GM11168 (cell line): ENCODE results near the gene ARFGAP1.

Experiments used
- in situ Hi-C: fragments of 300-500 bp; cut with MboI; formaldehyde crosslinking; loops from one replicate; pipeline ENCODE4 v1.12.0; 2022; ENCODE audit warnings: low sequenced_read_pairs; ENCODE audit not compliant: unreplicated experiment

ARFGAP1 gene

DNA sequence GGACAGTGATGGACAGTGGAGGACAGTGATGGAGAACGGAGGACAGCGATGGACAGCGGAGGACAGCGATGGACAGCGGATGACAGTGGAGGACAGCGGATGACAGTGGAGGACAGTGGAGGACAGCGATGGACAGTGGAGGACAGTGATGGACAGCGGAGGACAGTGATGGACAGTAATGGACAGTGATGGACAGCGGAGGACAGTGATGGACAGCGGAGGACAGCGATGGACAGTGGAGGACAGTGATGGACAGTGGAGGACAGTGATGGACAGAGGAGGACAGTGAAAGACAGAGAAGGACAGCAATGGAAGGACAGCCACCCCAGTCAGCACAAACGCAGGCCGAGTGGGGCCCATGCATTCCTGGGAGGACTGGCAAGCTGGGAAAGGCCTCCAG is 15.0 kb upstream of the ARFGAP1 start:
- in situ Hi-C loops, result no loop called here

DNA sequence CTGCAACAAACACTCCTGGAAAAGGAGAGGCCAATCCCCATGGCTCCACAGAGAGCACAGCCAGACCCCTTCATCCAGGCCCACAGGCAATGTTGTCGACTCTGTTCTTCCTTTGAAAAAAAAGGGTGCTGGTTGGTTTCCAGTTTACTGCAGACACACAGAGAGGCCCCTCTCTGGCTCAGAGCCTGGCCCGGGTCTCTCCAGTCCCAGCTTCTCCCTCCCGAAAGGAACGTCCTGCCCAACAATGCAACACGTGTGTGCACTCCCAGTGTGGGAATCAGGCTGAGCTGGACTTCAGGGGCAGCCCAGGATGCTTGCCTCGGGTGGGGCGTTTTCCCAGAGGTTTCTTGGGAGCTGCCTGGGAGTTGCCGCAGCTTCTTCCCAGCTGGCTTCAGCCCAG is 13.8 kb upstream of the ARFGAP1 start:
- in situ Hi-C loops, result no loop called here

DNA sequence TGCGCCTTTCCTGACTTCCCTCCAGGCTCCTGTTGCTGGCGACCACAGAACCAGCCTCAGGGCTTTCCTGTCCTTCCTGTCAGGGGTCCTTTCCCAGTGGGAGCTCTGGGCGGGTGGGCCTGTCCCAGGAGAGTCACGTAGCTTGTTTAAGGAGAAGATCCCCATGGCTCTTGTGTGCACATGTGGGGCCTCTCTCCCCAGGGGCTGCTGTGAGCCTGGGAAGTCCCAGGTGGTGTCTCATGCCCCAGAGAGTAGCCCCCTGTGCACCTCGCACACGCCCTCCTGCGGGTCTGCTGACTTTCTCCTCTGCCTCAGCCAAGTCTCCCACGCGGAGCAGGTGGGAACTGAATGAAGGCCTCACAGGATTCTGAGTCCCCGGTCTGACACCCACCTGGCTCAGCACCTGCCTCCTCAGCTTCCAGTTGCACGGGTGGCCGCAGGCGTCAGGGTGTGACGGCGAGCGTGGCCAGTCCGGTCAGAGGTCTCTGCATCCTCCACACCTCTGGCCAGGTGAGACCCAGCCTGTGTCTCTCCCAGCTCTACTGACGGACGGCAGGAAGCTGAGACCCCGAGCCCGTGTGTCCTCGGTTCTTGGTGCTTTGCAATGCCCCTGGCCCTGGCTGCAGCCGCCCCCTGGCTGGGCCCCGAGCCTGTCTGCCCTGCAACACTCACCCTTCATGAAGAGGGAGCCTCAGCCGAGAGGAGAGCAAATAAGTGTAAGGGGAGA is 12.7 kb upstream of the ARFGAP1 start:
- in situ Hi-C loops, result no loop called here

DNA sequence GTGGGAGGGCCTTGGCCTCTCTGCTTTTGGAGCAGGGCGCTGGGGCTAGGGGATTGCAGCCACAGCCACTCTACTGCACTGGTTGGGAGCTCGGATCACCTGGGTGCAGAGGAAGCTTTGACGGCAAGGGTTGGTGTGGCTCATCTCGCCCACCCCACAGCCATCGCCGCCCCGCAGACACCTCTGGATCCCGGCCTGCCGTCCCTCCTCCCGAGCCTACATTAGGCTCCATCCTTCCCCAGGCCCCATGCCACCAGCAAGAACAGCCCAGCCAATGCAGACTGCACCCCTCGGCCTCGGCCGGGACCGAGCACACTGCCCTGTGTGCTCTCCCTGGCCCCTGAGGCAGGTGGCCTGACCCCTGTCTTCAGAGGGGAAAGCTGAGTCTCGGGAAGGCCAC is 12.1 kb upstream of the ARFGAP1 start:
- in situ Hi-C loops, result no loop called here

DNA sequence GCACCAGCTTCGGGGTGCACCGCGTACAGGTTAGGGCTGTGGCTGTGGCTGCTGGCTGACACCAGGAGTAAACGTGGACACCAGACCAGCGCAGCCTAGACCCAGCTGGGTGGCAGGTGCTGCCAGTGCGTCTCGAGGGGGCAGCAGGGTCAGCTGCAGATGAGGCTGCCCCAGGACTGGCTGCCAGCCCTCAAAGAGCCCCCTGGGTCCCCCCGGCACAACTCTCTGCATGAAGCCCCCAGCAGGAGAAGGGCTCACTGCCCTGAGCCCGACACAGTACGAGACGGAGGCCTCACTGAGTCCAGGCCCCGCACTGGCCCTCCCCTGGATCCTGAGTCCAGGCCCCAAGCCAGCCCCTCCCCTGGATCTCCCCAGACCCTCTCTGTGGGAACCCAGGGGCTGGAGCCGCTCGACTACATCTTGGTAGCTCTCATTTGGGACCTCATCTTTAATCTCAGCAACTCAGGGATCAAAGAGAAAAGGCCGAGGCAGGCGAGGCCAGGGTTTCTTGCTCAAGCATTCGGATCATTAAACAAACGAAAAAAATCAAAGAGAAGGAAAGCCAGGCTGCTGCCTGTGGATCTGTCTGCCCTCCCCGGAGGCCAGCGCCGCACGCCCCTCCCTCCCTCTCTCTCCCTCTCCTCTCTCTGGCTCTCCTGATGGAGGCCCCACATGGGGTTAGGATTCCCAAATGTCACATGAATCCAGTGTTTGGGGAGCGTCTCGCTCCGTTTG is 11.4 kb upstream of the ARFGAP1 start:
- in situ Hi-C loops, result no loop called here

DNA sequence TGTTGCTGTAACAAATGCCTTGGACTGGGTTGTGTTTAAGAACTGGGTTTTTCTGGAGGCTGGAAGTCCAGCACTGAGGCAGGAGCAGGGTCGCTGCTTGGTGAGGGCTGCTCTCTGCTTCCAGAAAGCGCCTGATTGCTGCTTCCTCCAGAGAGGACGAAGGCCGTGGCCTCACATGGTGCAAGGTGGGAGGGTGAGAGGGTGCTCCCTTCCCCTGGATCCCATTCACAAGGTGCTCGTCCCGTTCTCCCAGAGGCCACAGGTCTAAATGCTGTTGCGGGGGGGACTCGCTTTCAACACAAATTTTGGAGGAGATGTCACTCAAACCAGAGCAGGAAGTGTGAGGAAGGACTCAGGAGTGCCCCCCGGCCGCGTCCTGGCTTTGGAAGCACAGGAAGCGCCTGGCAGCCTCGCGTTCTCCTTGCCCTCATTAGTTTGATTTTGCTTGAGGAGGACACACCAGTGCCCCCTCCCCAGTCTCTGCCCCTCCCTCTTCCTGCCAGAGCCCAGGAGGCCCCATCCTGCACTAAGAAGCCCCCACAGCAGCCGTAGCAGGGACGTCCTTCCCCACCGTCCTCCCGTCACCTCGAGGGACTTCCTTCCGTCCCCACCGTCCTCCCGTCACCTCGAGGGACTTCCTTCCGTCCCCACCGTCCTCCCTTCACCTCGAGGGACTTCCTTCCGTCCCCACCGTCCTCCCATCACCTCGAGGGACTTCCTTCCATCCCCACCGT is 10.7 kb upstream of the ARFGAP1 start:
- in situ Hi-C loops, result no loop called here

DNA sequence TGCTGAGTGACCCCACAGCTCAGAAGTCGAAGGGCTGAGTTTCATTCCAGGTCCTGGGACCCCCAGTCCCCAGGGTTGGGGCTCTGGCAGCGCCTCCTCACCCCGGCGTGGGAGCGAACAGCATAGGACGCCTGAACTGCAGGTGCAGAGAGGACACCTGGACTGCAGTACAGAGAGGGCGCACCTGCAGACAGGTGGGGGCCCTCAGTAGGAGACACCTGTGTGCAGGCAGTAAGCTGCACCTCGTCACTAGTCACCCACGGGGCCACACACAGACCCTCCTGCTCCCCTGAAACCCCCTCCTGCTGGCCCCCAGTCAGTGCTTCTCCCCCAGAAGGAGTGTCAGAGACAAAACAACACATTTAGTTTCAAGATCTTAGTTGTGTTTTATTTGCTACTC is 9.8 kb upstream of the ARFGAP1 start:
- in situ Hi-C loops, result no loop called here

DNA sequence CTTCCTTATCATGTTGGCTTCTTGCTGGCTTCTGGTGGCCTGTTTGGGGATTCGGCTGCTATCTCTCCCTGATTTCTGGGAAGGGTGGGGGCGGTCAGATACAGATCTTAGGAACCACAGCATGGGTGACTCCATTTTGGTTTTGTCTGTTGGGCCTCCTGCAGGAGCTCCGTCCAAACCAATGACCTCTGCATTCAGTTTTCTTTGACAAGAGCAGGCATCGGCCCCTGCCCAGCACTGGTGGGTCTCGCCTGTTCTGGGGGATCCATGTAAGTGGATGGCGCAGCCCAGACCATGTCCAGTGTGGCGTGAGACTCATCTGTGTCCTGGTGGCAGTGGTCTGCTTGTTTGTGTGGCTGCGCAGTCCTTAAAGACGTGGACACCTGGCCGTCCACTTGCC is 8.6 kb upstream of the ARFGAP1 start:
- in situ Hi-C loops, result no loop called here

DNA sequence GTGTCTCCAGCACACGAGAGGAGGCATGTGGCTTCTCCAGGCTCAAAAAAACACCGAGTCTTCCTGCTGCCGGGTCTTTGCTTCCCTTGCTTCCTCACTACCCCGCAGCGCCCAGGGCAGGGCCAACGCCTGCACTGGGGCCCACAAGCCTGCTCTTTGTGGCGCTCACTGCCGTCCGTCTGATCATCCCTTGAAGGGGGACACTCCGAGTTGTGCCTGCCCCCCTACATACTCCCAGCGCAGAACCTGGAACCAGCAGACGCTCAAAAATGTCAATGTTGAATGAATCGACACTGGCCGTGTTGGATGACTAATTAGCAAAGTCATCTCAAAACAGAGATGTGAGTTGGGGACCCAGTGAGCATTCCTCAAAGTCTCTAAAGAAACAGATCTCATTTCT is 8.1 kb upstream of the ARFGAP1 start:
- in situ Hi-C loops, result no loop called here

DNA sequence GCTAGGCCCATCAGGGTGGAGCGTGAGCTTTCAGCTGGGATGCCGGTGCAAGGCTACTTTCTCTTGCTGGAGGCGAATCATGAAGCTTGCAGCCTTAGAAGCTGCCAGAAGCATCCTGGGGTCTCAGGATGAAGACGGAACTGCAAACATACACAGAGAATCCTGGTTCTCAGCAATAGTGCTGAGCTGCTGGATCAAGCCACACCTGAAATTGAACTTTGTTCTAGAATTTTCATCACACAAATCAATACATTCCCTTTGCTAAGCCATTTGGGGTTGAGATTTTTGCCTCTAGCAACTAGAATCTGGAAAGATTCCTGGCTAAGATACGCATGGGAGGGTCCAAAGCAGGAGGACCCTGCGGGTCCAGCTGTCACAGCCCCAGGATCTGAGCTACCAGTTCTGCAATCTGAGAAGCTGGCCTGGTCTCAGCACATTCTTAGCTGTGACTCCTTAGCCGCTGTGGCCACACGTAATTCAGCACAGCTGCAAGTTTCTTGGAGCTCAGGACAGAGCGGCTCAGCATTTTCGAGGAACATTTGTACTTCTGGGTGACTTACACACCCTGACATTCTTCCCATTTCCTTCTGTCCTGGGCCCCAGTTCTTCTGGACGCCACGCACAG is 6.6 kb upstream of the ARFGAP1 start:
- in situ Hi-C loops, result no loop called here

DNA sequence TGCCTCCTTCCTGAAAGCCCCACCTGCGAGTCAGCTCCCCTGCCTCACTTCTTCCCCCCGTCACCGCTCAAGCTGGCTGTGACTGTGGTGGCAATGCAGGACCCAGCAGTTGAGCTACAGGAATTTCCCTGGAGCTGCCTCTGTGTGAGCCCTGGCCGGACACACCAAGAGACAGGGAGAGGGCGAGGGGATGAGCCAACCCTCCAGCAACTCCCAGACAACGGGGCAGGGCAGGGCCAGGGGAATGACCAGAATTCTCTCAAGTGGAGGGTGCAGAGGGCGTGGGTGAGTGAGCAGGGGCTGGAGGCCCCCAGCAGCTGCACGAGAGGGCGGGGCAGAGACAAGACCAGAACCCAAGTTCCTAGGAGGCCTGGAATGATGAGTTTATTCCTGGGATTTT is 4.9 kb upstream of the ARFGAP1 start:
- in situ Hi-C loops, result no loop called here

DNA sequence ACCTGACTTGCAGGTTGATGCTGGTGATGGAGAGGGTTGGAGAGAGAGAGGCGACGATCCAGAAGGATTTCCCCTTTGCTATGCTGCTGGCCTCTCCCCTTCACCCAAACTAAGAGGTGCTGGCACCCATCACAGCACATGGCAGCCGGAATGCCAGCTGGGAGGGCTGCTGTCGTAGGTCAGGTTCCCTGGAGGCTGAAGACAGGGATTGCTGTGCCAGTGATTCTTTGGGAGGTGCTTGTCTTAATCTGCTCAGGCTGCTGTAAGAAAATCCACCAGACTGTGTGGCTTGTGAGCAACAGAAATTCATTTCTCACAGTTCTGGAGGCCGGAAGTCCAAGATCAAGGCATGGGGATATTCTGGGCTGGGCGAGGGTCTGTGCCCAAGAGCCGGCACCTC is 4.4 kb upstream of the ARFGAP1 start:
- in situ Hi-C loops, result no loop called here

DNA sequence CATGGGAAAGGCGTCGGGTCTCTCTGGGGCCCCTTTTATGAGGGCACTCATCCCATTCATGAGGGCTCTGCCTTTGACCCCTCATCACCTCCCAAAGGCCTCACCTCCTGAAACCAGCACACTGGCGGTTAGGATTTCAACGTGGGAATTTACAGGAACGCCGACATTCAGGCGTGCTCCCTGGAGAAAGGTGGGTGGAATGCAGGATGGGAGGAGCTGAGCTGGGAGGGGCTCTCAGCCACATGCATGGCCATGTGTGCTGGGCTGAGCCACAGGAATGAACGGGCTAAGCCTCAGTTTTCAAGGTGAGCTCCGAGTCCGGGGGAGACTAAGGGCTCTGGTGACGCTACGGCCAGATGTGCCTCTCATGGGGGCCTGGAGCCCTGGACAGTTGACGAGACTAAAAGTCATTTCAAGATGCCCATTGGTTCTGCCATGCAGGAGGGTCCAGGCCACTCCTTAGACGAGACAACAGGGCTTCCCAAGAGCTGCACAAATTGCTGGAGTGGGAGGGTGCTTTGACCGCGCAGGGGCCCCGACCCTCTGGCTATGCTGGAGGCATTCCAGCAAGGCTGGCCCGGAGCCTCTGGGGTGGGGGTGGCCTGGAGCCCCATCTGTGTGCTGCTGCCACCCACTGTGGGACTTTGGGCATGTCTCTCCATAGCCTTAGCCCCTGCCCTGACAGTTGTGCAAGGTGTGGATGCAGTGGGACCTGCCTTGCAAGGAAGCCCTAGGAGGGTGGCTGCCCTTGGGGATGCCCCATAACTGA is 3.8 kb upstream of the ARFGAP1 start:
- in situ Hi-C loops, result no loop called here

DNA sequence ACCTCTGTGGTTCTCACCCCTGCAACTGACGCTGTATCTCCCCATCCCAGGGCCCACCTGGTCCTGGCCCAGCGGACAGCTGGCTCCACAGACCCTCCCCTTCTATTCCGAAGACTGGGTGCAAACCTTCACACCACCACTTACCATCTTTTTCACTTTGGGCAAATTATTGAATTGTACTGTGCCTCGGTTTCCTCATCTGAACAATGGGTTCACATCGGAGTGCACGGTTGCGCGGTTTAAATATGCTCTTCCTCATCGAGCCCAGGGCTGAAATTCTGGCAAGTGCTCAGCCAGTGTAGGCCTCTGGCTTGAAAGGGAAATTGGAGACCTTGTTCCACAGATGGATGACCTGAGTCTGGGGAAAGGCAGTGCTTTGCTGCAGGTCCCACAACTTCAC is 2.9 kb upstream of the ARFGAP1 start:
- in situ Hi-C loops, result no loop called here

DNA sequence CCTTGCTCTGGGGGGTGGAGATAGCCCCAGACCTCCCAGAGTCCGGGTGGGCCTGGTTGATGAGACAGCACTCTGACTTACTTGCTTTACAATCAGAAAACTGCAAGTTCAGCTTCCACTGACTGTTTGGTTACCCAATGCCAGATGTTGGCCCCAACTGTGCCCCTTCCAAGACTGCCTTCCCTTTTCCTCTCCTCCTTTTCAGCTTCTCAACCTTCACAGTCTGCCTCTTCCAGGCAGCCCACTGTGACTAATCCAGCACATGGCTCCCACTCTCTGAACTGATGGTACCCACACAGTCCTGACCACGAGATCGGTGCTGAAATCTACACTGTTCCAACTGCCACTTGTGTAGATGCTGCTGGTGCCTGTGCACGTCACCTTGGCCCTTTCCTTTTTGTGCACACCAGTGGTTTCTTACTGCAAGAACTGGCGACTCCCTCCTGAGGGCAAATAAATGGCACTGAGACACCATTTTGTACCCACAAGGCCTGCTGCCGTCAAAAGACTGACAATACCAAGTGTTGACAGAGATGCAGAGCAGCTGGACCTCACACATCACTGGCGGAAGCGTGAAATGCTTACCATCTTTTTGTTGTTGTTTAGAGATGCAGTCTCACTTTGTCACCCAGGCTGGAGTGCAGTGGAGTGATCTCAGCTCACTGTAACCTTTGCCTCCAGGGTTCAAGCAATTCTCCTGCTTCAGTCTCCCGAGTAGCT is 1.8 kb upstream of the ARFGAP1 start:
- in situ Hi-C loops, result no loop called here

DNA sequence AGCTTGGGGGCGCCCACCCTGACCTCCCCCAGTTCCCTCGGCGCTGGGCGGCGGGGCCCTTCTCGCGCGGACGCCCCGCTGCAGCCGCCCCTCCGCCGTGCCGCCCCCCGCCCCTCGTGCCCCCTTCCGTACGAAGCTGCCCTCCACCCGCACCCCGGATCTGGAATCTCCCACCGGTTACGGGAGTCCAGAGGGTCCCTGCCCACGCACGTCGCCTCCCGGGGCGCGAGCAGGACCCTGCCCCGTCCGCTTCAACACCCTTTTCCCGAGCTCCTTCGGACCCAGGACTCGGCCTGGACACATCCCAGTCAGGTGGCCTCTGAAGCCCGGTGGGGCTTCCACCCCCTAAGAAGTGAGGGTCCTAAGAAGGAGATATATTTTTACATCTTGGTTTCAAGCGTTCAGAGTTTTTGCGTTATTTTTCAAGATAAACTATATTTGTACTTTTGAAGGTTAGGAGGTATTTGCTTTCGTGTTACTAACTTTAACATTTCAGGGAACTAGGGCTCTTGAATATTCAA is 506 bp downstream of the ARFGAP1 start:
- in situ Hi-C loops, result no loop called here

DNA sequence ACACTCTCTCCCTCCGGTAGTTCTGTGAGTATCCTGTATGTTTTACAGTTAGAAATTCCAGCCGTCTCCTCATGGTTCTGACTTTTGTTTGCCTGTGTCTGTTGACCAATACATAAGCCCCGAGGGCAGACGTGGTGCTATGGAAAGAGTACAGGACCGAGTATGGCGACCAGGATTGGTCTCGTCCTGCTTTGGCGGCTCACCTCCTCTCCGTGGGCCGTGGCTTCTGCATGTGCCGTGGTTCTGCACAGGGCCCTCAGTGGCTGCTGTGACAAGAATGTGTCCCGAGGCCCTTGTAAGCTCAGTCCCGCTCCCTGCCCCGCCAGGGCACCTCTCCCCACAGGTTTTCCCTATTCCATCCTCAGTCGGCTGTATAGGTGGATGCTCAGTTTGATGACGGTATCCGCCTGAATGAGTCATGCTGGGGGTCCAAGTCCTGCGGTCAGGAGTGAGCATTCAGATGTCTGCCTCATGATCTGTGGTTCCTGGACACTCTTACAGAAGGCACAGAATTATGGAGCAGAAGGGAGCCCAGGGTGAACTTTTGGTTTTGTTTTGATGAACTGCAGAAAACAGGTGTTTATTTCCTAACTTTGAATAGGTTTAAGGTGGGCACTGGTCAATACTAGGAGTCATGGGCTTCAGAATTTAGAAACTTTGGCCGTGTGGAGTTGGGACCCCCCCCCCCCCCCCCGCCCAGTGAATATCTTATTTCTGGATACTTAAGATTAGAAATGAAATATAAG is 1.2 kb downstream of the ARFGAP1 start:
- in situ Hi-C loops, result no loop called here

DNA sequence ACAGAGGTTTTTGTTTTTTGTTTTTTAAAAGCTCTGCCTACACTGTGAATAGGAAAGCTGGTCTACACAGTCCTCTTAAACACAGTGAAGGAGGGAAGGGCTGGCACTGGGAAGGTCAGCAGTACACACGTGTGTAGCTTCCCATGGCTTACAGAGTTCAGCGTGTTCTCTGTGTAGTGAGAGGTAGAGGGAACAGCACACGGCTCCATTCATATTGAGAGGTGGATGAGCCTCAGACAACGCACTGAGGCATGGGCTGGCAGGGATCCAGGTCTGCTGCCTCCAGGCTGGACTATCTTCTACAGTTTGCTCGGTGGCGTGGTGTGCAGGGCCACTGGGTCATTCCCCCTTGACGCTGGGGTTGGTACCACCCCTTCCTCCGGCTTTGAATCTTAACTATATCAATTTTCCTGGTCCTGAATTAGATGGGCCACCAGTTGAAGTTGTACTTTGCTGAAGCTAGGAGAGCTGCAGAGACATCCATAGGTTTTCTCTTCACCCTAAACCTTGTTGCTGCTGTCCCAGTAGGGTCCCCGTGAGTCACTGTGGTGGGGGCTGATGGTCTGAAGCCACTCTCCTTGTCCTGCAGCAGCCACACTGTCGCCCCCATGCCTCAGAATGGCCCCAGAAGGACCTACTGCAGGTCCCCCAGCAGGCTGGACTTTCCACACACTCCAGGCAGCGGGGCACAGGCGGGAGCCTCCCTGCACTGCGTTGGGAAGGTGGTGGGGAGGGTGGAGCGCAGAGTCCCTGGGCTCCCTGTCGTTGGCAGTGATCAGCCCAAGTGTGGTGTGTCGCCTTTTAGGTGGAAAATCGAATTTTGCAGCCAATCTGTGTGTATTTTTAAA is 2.0 kb downstream of the ARFGAP1 start:
- in situ Hi-C loops, result no loop called here
